HG02970 (cell line): ENCODE measurements around the gene CA9.

Experiments
- ATAC-seq: cut with Tn5 transposase; IDR thresholded peaks from one replicate; pipeline ENCODE4 v1.9.1; 2021; ENCODE audit warnings: mild to moderate bottlenecking, moderate library complexity, moderate number of reproducible peaks; ENCODE audit not compliant: unreplicated experiment, low FRiP score

CA9 gene

DNA sequence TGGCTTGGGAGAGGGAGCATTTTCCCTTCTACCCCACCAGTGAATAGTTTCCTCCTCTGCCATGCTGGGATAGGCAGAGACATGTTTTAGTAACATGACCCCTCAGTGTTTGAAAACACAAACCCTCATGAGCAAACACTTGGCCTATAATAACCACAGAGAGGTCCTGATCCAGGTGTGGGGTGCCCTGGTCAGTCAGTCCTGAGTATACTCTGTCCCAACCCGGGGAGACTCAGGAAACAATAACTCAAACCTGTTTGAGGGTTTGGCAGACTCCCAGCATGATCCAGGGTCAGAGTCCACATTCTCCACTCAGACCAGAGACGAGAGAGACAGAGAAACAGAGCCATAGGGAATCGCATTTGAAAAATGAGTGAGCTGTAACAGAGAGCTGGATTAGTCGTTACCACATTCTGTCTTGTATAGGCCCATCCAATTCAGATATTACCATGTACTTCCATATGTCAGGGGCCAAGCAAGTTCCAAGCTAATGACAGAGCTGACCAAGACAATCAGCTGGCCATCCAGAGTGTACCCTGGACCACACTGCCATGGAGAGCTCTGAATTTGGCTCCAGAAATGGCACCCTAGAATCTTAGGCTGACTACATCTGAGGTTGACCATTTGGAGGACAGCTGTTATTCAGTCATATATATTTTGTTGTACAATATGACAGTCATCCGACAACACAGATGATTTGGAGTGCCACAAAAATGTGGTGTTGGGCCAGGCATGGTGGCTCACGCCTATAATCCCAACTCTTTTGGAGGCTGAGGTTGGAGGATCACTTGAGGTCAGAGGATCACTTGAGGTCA, 4.2 kb upstream of the CA9 start:
- no peak for ATAC-seq

DNA sequence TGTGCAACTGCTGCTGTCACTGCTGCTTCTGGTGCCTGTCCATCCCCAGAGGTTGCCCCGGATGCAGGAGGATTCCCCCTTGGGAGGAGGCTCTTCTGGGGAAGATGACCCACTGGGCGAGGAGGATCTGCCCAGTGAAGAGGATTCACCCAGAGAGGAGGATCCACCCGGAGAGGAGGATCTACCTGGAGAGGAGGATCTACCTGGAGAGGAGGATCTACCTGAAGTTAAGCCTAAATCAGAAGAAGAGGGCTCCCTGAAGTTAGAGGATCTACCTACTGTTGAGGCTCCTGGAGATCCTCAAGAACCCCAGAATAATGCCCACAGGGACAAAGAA, 265 bp downstream of the CA9 start:
- no peak for ATAC-seq

- ATAC-seq, result no peak
Observed at GRCh38 chr9:35675204-35675603, 1.5 kb downstream of the CA9 start.

GRCh38 chr9:35675732-35676392, 2.1 kb downstream of the CA9 start:
- no peak for ATAC-seq

- no peak for ATAC-seq
Observed at GRCh38 chr9:35679091-35679490, 5.4 kb downstream of the CA9 start.

GRCh38 chr9:35679766-35680330, 6.1 kb downstream of the CA9 start:
- ATAC-seq, result no peak

- no peak for ATAC-seq
Observed at GRCh38 chr9:35680331-35681105, 6.8 kb downstream of the CA9 start.

DNA sequence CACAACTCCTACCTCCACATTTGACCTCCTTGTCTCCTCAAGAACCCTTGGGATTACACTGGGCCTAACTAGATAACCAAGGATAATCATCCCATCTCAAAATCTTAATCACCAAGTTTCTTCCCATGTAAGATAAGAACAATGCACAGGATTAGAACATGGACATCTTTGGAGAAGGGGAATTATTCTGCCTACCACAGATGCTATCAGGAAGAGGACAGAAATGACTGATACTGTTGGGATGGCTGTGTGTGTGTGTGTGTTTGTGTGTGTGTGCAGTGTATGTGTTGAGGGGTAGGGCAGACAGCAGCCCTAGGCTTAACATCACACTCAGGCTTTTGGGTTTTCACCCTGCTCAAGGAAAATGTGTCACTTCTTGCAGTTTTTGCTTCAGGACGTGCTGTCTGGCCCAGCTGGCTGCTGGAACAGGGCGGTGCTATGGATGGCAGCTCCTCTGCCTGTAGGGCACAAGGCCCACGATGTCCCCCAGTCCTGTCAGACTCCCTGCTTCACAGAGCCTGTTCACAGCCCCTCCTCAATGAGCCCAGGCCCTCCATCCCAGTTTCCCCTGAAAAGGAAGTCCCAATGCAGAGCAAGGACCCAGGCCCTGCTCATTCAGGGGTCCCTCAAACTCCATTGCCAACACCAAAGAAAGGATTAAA, 7.7 kb downstream of the CA9 start:
- ATAC-seq, result no peak

GRCh38 chr9:35682051-35682450, 8.3 kb downstream of the CA9 start:
- ATAC-seq, result no peak

DNA sequence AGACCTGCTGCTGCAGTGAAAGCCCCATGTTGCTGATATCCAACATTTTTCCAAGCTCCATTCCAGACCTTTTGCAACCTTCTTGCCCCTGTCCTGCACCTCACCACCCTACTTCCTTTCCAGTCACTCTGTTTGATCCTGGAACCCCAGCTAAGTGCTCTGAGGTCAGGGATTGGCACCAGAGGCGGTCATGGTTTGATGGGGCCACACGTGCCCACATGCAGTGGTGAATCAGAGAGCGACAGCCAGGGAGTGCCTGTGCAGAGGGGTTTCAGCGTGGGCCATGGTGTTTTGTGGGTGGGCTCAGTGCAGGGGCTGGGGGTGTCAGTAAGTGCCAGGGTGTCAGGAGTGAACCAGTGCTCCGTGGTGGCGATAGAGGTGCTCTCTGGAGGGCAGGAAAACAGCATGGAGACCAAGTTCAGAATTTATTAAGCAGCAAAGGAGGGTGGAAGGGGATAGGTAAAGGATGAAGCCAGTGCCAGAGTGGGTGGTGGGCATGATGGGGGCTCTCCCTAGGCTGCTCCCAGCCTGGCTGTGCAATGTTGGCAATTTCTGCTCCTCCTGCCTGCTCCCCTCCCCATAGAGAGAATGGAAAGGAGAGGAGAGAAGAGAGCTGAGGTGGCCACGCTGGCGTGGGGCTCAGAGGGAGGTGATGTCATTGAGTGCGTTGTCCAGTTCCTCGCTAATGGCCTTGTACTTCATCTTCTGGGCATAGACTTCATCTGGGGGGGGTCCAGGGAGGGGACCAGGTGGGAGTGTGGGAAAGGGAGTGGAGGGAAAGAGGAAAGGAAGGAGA, 9.0 kb downstream of the CA9 start:
- ATAC-seq, result no peak

DNA sequence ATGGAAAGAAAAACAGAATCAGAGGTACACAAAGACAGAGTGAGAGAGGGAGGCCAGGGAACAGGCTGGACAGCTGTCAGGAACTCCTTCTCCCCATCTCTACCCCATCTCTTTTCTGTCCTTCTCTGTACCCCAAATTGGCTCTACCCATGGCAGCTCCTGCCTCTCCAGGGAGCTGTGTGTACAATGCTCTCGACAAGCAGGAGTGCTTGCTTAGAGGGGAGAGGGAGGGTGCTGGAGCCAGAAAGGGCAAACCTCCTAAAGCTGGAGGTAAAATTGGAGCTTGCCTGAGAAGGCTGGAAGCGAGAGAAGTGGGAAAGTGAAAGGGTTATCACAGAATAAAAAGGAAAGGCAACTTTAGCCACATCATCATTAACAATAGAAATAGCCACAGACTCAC, 9.6 kb downstream of the CA9 start:
- no peak for ATAC-seq

DNA sequence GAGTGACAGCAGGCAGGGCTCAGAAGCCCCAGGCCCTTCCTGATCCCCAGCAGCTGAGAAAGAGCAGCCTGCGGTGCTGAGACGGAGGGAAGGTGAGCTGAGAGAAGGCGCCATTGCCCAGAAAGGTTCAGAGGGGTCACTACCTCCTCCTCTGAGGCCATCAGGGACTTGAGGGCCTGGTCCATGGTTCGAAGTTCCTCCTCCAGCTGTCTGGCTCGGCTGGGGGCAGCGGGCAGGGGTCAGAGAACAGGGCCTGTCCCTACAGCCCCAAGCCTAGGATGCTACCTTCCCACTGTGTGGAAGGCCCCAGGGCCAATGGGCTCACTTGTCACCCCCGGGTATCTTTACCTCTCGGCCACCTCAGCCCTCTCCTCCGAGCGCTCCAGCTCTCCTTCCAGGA, 11.2 kb downstream of the CA9 start:
- ATAC-seq, result no peak

- ATAC-seq, result no peak
Observed at GRCh38 chr9:35685506-35685905, 11.8 kb downstream of the CA9 start.

GRCh38 chr9:35686222-35687203, 12.8 kb downstream of the CA9 start:
- no peak for ATAC-seq

GRCh38 chr9:35687306-35687705, 13.6 kb downstream of the CA9 start:
- ATAC-seq, result no peak

DNA sequence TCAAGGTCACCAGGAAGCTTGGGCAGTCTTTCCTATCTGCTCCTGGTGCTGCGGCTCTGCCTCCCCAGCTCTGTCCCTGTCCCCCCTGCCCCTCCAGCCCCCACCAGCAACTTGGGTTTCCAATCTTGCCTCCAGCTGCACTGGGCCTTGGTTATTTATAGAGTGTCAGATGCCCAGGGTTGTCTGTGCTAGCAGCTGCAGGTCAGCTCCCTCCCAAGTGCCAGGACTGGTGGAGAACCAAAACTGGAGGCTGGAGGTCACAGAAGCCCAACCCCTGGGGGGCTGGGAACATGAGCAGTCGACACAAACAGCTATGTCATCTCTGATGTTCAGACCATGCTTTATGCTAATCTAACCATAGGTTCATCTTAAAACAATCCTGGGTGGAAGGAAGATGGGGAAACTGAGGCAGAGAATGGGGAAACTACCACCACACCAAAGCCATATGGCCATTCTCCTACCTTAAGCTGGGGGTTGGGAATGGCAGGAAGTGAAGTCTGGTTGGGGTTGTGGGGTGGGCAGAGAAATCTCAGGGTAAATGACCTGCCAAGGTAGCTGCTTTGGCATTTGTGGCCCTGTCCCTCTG, 14.3 kb downstream of the CA9 start:
- ATAC-seq, result no peak

DNA sequence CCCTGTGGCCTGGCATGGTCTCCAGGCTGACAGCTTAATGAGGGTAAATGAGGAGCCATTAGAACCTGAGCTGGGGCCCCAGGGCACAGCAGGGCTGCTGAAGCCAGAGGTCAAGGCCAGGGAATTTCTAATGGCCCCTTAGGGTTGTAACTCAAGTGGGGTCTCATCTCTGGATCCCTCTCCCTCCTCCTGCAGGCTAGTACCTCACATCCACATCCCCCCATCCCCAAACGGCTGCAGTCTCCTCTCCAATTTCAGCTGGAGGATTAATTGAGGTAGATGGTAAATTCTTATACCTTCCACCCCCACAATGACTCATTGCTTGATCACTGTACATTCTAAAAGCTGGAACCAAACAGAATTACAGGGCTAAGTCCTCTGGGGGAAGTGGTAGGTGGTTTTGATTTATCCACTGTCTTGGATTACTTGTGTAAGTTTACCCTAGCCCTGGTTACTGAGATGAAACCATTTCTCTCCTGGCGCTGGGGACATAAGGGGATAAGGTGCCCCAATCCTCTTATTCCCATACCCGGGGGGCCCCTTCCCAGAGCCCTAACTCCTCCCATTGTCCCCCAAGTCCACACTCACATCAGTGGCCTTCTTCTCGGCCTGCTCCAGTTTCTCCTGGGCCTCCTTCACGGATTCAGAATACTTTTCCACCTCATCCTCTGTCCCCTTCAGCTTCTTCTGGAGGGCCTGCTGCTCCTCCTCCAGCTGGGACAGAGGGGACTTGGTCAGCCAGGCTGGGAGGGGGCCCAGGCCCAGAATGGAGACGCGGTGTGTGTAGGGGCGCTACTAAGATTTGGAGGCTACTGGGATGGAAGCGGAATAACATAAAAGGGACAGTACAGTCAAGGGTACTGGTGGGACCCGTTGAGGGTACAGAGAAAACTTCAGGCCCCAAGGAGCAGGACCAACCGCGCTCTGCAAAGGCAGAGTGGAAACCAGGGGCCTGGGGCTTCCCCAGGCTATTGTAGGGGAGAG, 15.1 kb downstream of the CA9 start:
- no peak for ATAC-seq
